Uterus (tissue), 4 donors: Measurements from ENCODE around the gene KDM4C. TPM values are rescaled to one million over a fixed set of nuclear protein-coding genes. Genes with fewer than 3 reads are reported as not detected.

Experiments used
- DNase-seq, 2 donors: peaks; one replicate each; pipeline ENCODE4 v3.0.0-alpha.2; 2019 to 2020
- H3K27ac ChIP-seq, 2 donors: fragments of 200-600 bp; sonication (generic); 1 replicate in 1 of 2; 2 replicates in 1 of 2; pipeline ENCODE4 v1.5.1; 2016 to 2018
- H3K27me3 ChIP-seq, 2 donors: fragments of 200-600 bp; sonication (generic); one replicate each; pipeline ENCODE4 v1.5.1; 2018 to 2019; ENCODE audit warnings: control low read depth in 1 of 2
- H3K36me3 ChIP-seq, 2 donors: fragments of 200-600 bp; sonication (generic); one replicate each; pipeline ENCODE4 v1.5.1; 2019; ENCODE audit warnings: control low read depth in 1 of 2
- H3K4me1 ChIP-seq, 2 donors: fragments of 200-600 bp; sonication (generic); one replicate each; pipeline ENCODE4 v1.5.1; 2018 to 2019; ENCODE audit warnings: control low read depth in 1 of 2
- H3K4me3 ChIP-seq, 2 donors: fragments of 200-600 bp; sonication (generic); 1 replicate in 1 of 2; 2 replicates in 1 of 2; pipeline ENCODE4 v1.5.1; 2018 to 2019; ENCODE audit warnings: mild to moderate bottlenecking in 1 of 2
- H3K9me3 ChIP-seq, 2 donors: fragments of 200-600 bp; sonication (generic); one replicate each; pipeline ENCODE4 v1.5.1; 2019; ENCODE audit warnings: control low read depth in 1 of 2
- POLR2A ChIP-seq, 2 donors: fragments of 450-650 bp; IDR thresholded peaks; one replicate each; pipeline ENCODE4 v1.6.1; 2016; ENCODE audit warnings: antibody characterized with exemption in 2 of 2, mild to moderate bottlenecking in 1 of 2, moderate library complexity in 1 of 2
- intact Hi-C: fragments of 100-400 bp; cut with DNase I; formaldehyde crosslinking; loops from one replicate; pipeline ENCODE4 v1.15.1; 2023; ENCODE audit warnings: low total_unique reads
- total RNA-seq, 4 donors: library from RNA; depleted of rRNA in 3 of 4; stranded (reverse); fragments of >200 nt in 3 of 4; gene quantifications; one replicate each; pipeline versions ENCODE4 v1.1.0 to v1.2.4, GENCODE V29; 2014 to 2023
- TF ChIP-seq, protein P1 (sequence below), 4 experiments: fragments of 200-600 bp in 2 of 4; fragments of 450-650 bp in 2 of 4; sonication (generic) in 2 of 4; IDR thresholded peaks; one replicate each; pipeline ENCODE4 v1.5.1; 2016 to 2019; ENCODE audit warnings: antibody characterized with exemption in 4 of 4, mild to moderate bottlenecking in 2 of 4, moderate library complexity in 1 of 4
- donor health status: DM: yes; HTN: yes; CAD: no.

The KDM4C gene
- total RNA-seq, 4 donors from 2014 or later = 29.1 to 61.4 (median 45.5) TPM

DNA sequence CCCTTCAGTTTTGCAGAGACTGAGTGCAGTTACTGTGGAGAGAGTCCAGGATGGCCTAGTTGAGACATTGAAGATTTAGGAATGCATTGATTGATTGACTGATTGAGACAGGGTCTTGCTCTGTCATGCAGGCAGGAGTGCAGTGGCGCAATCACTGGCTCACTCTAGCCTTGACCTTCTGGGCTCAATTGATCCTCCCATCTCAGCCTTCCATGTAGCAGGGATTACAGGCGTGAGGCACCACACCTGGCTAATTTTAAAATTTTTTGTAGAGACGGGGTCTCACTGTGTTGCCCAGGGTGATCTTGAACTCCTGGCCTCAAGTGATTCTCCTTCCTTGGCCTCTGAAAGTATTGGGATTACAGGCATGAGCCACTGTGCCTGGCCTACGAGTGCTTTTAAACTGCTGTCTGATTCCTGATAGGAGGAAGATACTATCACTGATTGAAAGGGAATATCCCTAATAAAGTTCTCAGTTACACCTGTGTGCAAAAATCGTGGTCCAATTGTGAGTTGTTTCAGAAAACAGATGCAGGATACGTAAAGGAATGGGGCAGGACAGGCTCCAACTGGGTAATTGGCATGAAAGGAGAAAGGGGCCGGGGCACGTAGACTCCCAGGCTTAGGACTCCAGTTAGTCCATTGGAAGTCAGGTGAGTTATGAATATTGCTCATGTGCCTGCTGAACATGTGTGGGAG is 87.5 kb downstream of the KDM4C start:
- no peaks in the 10 kb centered on the region for H3K36me3 ChIP-seq
- H3K27me3 ChIP-seq = no peaks in the 10 kb centered on the region
- intact Hi-C loops = no loop called here
- H3K4me1 ChIP-seq = no peaks in the 10 kb centered on the region
- H3K9me3 ChIP-seq = no peaks in the 10 kb centered on the region
- no peak overlapping the region for H3K27ac ChIP-seq
- no peak overlapping the region for H3K4me3 ChIP-seq
- TF ChIP-seq, protein P1, sequence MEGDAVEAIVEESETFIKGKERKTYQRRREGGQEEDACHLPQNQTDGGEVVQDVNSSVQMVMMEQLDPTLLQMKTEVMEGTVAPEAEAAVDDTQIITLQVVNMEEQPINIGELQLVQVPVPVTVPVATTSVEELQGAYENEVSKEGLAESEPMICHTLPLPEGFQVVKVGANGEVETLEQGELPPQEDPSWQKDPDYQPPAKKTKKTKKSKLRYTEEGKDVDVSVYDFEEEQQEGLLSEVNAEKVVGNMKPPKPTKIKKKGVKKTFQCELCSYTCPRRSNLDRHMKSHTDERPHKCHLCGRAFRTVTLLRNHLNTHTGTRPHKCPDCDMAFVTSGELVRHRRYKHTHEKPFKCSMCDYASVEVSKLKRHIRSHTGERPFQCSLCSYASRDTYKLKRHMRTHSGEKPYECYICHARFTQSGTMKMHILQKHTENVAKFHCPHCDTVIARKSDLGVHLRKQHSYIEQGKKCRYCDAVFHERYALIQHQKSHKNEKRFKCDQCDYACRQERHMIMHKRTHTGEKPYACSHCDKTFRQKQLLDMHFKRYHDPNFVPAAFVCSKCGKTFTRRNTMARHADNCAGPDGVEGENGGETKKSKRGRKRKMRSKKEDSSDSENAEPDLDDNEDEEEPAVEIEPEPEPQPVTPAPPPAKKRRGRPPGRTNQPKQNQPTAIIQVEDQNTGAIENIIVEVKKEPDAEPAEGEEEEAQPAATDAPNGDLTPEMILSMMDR (IDR thresholded peaks at IDR 0.05) = no peak
- DNase-seq = no peak

DNA sequence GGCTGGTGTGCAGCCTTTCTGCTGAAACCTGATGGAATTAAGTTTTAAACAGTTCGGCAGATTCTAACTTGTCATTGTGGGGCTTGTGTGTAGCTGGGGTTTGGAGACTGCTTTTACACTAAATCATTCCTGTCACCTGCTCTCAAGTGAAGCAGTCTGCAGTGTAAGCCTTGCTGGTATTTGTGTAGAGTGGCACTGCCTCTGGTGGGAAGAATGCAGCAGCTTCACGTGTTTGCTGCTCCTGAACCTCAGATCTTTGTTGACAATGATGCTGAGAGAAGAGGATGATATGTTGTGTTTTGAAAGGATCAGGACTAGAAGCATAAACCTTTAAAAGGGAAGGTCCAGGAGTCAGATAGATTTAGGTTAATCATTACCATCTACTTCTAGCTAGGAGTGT is 88.1 kb downstream of the KDM4C start:
- no peak for DNase-seq
- no peaks in the 10 kb centered on the region for H3K9me3 ChIP-seq
- no peak for TF ChIP-seq POLR2A (IDR thresholded peaks at IDR 0.05)
- TF ChIP-seq, protein P1 (IDR thresholded peaks at IDR 0.05) = peak in 2 of 4 experiments; percentile 8 to 18
- no peak overlapping the region for H3K4me3 ChIP-seq
- no peaks in the 10 kb centered on the region for H3K27me3 ChIP-seq
- H3K4me1 ChIP-seq = no peaks in the 10 kb centered on the region
- no peak overlapping the region for H3K27ac ChIP-seq
- intact Hi-C loops = no loop called here
- no peaks in the 10 kb centered on the region for H3K36me3 ChIP-seq

- no peak for TF ChIP-seq POLR2A (IDR thresholded peaks at IDR 0.05)
- TF ChIP-seq, protein P1 (IDR thresholded peaks at IDR 0.05) = no peak
- Histone ChIP-seq H3K27me3 (no peaks in the 10 kb centered on the region), H3K9me3 (no peaks in the 10 kb centered on the region), H3K27ac (no peak overlapping the region), H3K4me1 (no peaks in the 10 kb centered on the region), H3K4me3 (no peak overlapping the region), H3K36me3 (no peaks in the 10 kb centered on the region)
- intact Hi-C loops = no loop called here
- DNase-seq = no peak
Observed at GRCh38 chr9:6852243-6852963, 94.6 kb downstream of the KDM4C start.

DNA sequence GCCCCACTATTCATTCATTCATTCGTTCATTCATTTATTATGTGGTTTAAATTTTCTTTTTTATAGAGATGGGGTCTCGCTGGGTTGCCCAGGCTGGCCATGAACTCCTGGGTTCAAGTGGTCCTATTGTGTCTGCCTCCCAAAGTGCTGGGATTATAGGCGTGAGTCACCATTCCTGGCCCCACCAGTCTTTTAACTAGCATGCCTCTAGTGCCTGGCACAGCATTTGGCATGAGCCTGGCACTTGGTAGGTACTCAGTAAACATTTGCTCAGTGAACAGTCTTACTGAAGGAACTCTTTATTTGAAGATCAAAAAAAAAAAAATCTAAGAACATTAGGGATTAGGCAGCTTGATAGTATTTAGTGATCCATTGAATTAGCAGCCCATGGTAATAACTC is 98.1 kb downstream of the KDM4C start:
- H3K27me3 ChIP-seq = no peaks in the 10 kb centered on the region
- TF ChIP-seq POLR2A (IDR thresholded peaks at IDR 0.05) = no peak
- TF ChIP-seq, protein P1 (IDR thresholded peaks at IDR 0.05) = no peak
- intact Hi-C loops = no loop called here
- H3K9me3 ChIP-seq = no peaks in the 10 kb centered on the region
- no peaks in the 10 kb centered on the region for H3K36me3 ChIP-seq
- no peaks in the 10 kb centered on the region for H3K4me1 ChIP-seq
- no peak for DNase-seq
- H3K4me3 ChIP-seq = no peak overlapping the region
- no peak overlapping the region for H3K27ac ChIP-seq

DNA sequence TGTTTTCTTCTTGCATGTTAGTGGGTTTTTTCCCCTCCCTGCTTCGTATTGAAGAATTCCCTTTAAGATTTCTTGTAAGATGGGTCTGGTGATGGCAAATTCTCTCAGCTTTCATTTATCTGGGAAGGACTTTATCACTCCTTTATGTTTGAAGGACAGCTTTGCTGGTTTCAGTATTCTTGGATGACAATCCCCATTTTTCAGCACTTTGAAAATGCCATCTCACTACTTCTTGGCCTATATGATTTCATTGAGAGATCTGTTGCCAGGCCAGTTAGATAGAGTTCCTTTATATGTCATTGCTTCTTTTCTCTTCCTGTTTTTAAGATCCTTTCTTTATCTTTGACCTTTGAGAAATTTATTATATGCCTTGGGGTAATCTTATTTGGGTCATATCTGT is 106.3 kb downstream of the KDM4C start:
- TF ChIP-seq, protein P1 (IDR thresholded peaks at IDR 0.05) = no peak
- no peak for TF ChIP-seq POLR2A (IDR thresholded peaks at IDR 0.05)

More for the DNA sequence above, 106.3 kb downstream of the KDM4C start:
- intact Hi-C loops = no loop called here
- peaks cover 0 to 12% of the 10 kb centered on the region in 2 donors for H3K9me3 ChIP-seq
- no peaks in the 10 kb centered on the region for H3K4me1 ChIP-seq
- H3K27ac ChIP-seq = no peak overlapping the region
- no peak for DNase-seq
- no peaks in the 10 kb centered on the region for H3K27me3 ChIP-seq
- no peaks in the 10 kb centered on the region for H3K36me3 ChIP-seq
- H3K4me3 ChIP-seq = no peak overlapping the region
